ENCODE measurements around the gene FOXJ3. TPM values are rescaled to one million over a fixed set of nuclear protein-coding genes. Genes with fewer than 3 reads are reported as not detected.

Gene FOXJ3
- total RNA-seq, 1 experiment from 2014 or later, result 31.7 TPM

- DNase-seq (ENCODE audit: low spot score), result no peak
Measured at GRCh38 chr1:42311138-42311537, 23.9 kb downstream of the FOXJ3 start.

- DNase-seq (ENCODE audit: low spot score), result no peak
Measured at GRCh38 chr1:42306977-42307376, 28.1 kb downstream of the FOXJ3 start.

GRCh38 chr1:42305639-42306038 lies 29.4 kb downstream of the FOXJ3 start:
- DNase-seq (ENCODE audit: low spot score), result no peak

GRCh38 chr1:42302034-42302433 lies 33.0 kb downstream of the FOXJ3 start:
- no peak for DNase-seq (ENCODE audit: low spot score)

GRCh38 chr1:42298520-42298919 lies 36.5 kb downstream of the FOXJ3 start:
- no peak for DNase-seq (ENCODE audit: low spot score)

GRCh38 chr1:42295816-42296215 lies 39.2 kb downstream of the FOXJ3 start:
- no peak for DNase-seq (ENCODE audit: low spot score)

- no peak for DNase-seq (ENCODE audit: low spot score)
Measured at GRCh38 chr1:42290130-42290529, 44.9 kb downstream of the FOXJ3 start.

GRCh38 chr1:42288311-42288985 lies 46.6 kb downstream of the FOXJ3 start:
- DNase-seq (ENCODE audit: low spot score), result no peak

GRCh38 chr1:42282867-42283583 lies 52.0 kb downstream of the FOXJ3 start:
- no peak for DNase-seq (ENCODE audit: low spot score)

GRCh38 chr1:42282024-42282579 lies 52.9 kb downstream of the FOXJ3 start:
- no peak for DNase-seq (ENCODE audit: low spot score)

- no peak for DNase-seq (ENCODE audit: low spot score)
Measured at GRCh38 chr1:42280821-42281220, 54.2 kb downstream of the FOXJ3 start.

- no peak for DNase-seq (ENCODE audit: low spot score)
Measured at GRCh38 chr1:42279055-42279454, 56.0 kb downstream of the FOXJ3 start.

- DNase-seq (ENCODE audit: low spot score), result no peak
Measured at GRCh38 chr1:42272920-42273319, 62.1 kb downstream of the FOXJ3 start.

GRCh38 chr1:42267904-42268303 lies 67.1 kb downstream of the FOXJ3 start:
- no peak for DNase-seq (ENCODE audit: low spot score)

GRCh38 chr1:42266253-42267135 lies 68.5 kb downstream of the FOXJ3 start:
- no peak for DNase-seq (ENCODE audit: low spot score)

- DNase-seq (ENCODE audit: low spot score), result no peak
Measured at GRCh38 chr1:42264511-42265190, 70.4 kb downstream of the FOXJ3 start.

- no peak for DNase-seq (ENCODE audit: low spot score)
Measured at GRCh38 chr1:42263019-42263418, 72.0 kb downstream of the FOXJ3 start.

GRCh38 chr1:42260376-42261070 lies 74.5 kb downstream of the FOXJ3 start:
- DNase-seq (ENCODE audit: low spot score), result no peak

GRCh38 chr1:42259739-42260064 lies 75.3 kb downstream of the FOXJ3 start:
- DNase-seq (ENCODE audit: low spot score), result no peak

GRCh38 chr1:42259059-42259738 lies 75.8 kb downstream of the FOXJ3 start:
- no peak for DNase-seq (ENCODE audit: low spot score)

- DNase-seq (ENCODE audit: low spot score), result no peak
Measured at GRCh38 chr1:42258218-42258617, 76.8 kb downstream of the FOXJ3 start.

Measured in H4 (cell line).